HG03460 (cell line): ENCODE measurements around the gene CELA1.

Source experiments
- ATAC-seq: cut with Tn5 transposase; IDR thresholded peaks from one replicate; pipeline ENCODE4 v1.9.1; 2021; ENCODE audit not compliant: unreplicated experiment

Gene CELA1

GRCh38 chr12:51346581-51346980 lies at the start of gene CELA1:
Gene CELA1, minus strand, starts transcription at chr12:51346679. Its CDS starts 41 bp downstream, at chr12:51346638.
- no peak for ATAC-seq

DNA sequence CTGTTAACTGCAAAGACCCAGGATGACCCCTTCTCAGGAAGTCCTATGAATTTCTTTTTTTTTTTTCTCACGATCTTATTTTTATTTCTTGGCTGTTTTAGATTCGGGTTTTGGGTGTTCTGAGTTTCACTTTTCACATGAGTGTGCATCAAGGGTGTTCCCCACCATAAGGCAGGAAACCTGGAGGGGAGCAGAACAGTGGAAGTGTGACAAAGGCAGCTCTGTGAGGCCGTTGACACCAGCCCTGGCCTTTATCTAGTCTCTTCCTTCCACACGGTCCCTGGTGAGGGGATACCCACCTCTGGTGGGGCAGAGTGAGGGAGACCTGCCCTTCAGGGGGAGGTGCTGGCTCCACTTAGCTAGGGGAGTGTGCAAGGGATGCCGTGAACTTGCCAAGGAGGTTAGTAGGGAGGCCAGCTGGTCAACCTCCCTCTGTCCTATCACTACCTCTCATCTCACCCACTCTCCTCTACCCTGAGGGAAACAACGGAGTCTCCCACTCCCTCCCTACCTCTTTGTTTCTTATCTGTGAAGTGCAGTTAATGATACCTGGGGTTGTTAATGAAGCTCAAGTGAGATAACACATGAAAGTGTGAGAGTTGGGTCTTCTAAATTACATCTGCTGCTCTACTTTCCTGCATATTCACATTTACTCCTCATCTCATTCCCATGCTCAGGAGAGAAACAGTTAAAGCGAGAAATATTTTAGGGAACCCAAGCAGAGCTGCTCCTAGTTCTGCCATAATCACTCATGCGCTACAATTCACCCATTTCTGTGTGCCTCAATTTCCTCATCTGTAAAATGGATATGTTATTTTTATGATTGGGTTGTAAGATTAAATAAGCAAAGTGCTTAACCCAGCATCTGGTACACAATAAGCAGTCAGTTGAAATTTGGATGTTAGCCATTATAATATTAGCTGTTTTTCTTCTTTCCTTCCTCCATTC lies 49.1 kb upstream of the CELA1 start:
- peak; percentile 35 for ATAC-seq

GRCh38 chr12:51393676-51394545 lies 47.4 kb upstream of the CELA1 start:
- no peak for ATAC-seq

DNA sequence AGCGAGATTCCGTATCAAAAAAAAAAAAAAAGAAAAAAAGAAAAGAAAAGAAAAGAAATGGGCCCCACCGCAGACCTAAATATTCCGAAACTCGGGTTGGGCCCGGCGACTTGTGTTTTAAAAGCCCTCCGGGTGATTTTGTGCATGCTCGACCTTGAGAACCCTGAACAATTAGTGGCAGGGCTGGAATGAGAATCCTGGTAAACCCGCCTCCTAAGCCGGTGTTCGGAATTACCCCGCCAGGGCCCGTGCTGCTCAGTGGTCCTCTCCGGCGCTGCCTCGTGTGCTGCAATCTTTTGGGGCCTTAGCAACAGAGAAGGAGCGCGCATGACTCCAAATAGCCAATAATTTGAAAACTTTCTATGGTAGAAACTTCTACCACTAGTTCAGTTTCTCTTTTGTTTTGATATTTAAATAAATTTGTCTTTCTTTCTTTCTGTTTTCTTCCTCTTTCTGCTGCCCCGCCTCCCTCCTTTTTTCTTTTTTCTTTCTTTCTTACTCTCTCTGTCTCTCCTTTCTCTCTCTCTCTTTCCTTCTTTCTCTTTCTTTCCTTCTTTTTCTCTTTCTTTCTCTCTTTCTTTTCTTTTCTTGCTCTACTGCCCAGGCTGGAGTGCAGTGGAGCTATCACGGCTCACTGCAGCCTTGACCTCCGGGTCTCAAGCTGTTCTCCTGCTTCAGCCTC lies 46.2 kb upstream of the CELA1 start:
- ATAC-seq: no peak

DNA sequence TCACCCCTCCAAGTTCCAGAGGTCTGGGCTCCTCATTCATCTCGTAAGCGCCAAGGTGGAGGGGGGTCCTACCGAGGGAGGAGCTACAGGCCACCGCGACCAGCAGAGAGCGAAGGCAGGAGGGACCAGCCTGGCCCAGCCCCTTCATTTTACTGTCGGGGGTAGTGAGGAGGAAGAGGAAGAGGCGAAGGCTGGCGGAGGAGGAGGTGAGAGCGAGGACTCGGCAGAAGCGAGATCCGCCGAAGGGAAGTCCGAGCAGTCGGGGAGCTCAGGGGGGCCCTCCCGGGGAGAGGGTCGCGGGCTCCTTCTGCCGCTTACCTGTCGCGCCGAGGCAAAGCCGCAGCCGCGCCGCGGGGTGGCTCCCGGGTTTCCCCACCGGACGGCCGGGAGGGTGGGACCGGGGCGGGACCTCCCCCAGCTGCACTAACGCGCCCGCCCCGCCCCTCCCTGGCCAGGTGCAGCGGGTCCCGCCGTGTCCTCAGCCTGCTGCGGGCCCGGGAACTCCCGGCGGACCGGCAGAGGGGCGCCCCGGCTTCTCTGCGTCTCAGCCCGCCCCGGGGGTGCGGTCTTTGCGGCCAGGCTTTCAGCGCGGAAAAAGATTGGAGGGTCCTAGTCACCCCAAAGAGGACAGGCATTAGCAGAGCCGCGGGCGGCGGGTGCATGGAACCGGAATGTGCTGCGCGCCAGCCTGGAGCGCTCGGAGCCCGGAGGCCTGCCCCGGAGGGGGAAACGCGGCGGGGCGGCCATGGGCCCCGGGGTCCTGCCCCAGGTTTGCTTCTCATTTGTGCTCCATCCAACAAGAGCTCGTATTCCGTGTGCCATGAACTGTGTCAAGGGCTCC lies 45.0 kb upstream of the CELA1 start, which contains the start of gene GALNT6:
GALNT6 (minus strand) TSS at position 124 of the 841 bp plus-strand sequence. CDS start 11,625 bp downstream, outside the sequence.
- ATAC-seq: peak; percentile 40

- ATAC-seq: peak; percentile 14
These were observed 44.4 kb upstream of the CELA1 start for GRCh38 chr12:51390891-51391282.

GRCh38 chr12:51390457-51390856 lies 44.0 kb upstream of the CELA1 start:
- no peak for ATAC-seq

- no peak for ATAC-seq
These were observed 43.0 kb upstream of the CELA1 start for GRCh38 chr12:51389302-51389999.

DNA sequence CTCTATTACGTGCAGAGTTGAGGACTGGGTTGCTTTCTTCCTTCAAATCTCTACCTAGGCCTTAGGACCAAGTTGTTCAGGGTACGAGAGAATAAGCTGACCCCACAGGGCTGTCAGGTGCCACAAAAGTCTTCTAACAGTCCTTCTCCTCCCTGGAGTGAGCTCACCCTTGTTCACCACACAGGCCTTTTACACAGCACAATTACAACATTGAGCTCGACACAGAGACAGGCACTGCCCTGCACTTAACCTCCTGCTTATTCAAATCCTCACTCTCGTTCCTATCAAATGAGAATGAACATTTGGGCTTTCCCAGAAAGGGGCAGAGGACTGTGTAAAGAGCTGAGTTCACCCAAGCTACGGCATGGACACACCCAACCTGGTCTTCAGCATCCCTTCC lies 42.4 kb upstream of the CELA1 start:
- no peak for ATAC-seq

DNA sequence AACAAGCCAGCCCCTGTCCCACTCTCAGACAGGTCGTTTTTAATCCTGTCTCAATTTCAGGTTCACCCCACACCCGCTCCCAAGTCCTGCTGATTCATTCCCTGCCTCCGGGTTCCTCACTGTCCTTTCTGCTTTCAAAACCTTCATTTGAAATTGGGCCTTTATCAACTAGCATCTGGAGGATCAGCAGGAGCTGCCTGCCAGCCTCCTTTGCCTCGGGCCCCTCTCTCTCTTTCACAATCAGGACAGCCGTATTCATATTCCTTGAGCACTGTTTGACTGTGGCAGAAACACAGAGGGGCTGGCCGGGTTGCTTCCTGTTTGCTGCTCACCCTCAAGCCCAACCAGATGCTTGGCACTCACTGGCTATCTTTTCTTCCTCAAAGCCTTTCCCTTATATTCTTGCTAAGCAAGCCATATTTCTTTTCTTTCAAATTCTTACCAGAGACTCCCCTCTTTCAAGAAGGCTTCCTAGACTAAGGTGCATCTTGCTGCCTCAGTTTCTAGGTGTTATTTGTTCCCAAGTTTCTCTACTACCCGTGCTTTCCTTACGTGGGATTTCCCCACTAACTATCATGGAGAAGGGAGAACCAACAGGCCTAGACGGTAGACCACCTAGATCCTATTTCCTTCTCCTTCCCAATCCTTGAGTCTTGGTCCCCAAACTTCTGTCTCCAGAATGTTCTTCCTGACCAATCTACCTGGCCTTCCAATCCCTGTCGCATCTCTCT lies 41.8 kb upstream of the CELA1 start:
- ATAC-seq: no peak

- no peak for ATAC-seq
These were observed 39.9 kb upstream of the CELA1 start for GRCh38 chr12:51386351-51386750.

GRCh38 chr12:51383269-51383905 lies 36.9 kb upstream of the CELA1 start:
- ATAC-seq: no peak

GRCh38 chr12:51382173-51382572 lies 35.7 kb upstream of the CELA1 start:
- ATAC-seq: no peak

DNA sequence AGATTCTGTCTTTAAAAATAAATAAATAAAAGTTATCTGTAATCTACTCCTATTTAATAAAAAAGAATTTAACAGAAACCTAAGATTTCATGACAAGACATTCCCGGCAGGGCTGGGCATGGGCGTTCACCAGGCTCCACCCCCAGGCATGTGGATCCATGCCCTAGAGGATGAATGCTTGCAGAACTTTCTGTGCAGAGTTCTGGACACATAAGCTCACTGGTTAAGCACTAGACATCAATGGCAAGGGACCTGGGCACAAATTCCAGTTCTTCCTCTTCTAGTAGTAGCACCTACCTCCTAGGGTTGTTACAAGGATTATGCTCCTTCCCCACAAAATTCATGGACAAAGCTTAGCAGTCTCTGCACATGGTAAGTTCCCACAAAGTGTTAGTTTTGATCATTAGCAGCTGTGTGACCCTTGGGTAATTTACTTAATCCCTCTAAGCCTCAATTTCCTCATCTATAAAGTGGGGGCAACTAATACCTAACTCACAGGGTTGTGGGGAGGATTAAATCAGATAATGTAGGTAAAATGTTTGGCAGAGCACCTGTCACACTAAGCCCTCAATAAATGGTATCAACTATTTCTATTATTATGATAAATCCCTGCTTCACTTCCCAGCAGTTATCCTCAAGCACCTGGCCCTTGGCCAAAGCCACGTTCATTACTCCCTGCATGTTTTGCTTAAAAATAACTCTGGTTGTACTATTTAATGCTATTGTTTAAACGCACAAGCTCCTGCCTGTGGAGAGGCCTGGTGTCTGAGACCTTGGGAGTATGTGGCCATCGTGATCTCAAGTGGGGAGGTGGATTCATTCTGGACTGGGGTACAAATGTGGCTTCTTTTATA lies 35.0 kb upstream of the CELA1 start:
- no peak for ATAC-seq

DNA sequence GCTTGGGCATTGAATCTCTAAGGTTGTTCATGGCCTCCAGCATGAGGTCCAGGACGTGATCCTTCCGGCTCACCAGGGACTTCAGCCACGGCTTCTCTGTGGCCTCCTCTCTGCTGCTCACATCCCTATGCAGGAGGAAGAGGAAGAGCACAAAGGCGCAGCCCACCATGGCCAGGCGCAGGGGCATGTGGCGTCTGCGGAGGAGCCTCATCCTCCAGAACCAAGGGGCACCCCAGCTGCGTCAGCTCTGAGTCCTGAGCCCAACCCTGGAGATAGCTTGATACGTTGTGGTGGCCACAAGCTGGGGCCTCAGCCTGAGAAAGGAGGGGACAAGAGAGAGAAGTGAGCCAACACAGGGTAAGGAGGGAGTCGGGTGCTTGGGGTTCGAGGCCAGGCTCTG lies 33.1 kb upstream of the CELA1 start:
- ATAC-seq: no peak

- no peak for ATAC-seq
These were observed 32.3 kb upstream of the CELA1 start for GRCh38 chr12:51378749-51379148.
